H9 (cell line): ENCODE measurements around the gene SWI5. TPM values are rescaled to one million over a fixed set of nuclear protein-coding genes. Genes with fewer than 3 reads are reported as not detected.

Experiments
- DNase-seq: peaks from one replicate; pipeline ENCODE4 v3.0.0-alpha.2; 2017
- H2AFZ ChIP-seq: one replicate; pipeline ENCODE4 v1.6.1; 2013; ENCODE audit warnings: mild to moderate bottlenecking, low read length, control low read depth, moderate library complexity
- H2AK5ac ChIP-seq: 2 replicates; pipeline ENCODE4 v1.6.1; 2013; ENCODE audit warnings: low read length, control low read depth, mixed read lengths; ENCODE audit not compliant: insufficient read length
- H2BK120ac ChIP-seq: one replicate; pipeline ENCODE4 v1.6.1; 2013; ENCODE audit warnings: low read depth, mild to moderate bottlenecking, low read length, control low read depth, inconsistent platforms; ENCODE audit not compliant: poor library complexity, severe bottlenecking
- H2BK12ac ChIP-seq: 2 replicates; pipeline ENCODE4 v1.6.1; 2013; ENCODE audit warnings: low read length, control low read depth, mixed read lengths, low read depth; ENCODE audit not compliant: insufficient read length
- H2BK15ac ChIP-seq: 2 replicates; pipeline ENCODE4 v1.6.1; 2013; ENCODE audit warnings: low read depth, low read length, control low read depth
- H2BK20ac ChIP-seq: one replicate; pipeline ENCODE4 v1.6.1; 2013; ENCODE audit warnings: low read depth, mild to moderate bottlenecking, low read length, control low read depth, inconsistent platforms; ENCODE audit not compliant: poor library complexity, severe bottlenecking
- H2BK5ac ChIP-seq: 2 replicates; pipeline ENCODE4 v1.6.1; 2013; ENCODE audit warnings: low read length, control low read depth, mixed read lengths; ENCODE audit not compliant: insufficient read length
- H3K14ac ChIP-seq: 2 replicates; pipeline ENCODE4 v1.6.1; 2013; ENCODE audit warnings: low read length, control low read depth; ENCODE audit not compliant: insufficient read depth
- H3K18ac ChIP-seq: 2 replicates; pipeline ENCODE4 v1.6.1; 2013; ENCODE audit warnings: low read depth, mild to moderate bottlenecking, mixed read lengths, low read length, control low read depth; ENCODE audit not compliant: insufficient read length
- H3K23ac ChIP-seq: 2 replicates; pipeline ENCODE4 v1.6.1; 2013; ENCODE audit warnings: low read length, control low read depth, mixed read lengths, low read depth; ENCODE audit not compliant: insufficient read length
- H3K23me2 ChIP-seq: 2 replicates; pipeline ENCODE4 v1.6.1; 2013; ENCODE audit warnings: low read depth, mild to moderate bottlenecking, mixed read lengths, low read length, control low read depth; ENCODE audit not compliant: insufficient read length, poor library complexity, severe bottlenecking
- H3K27ac ChIP-seq: 2 replicates; pipeline ENCODE4 v1.5.1; 2013; ENCODE audit warnings: low read length, control low read depth, mixed read lengths, low read depth; ENCODE audit not compliant: insufficient read length
- H3K27me3 ChIP-seq: 2 replicates; pipeline ENCODE4 v1.6.1; 2013; ENCODE audit warnings: low read length, control low read depth, inconsistent platforms; ENCODE audit not compliant: insufficient read depth
- H3K4ac ChIP-seq: 2 replicates; pipeline ENCODE4 v1.6.1; 2013; ENCODE audit warnings: low read depth, mild to moderate bottlenecking, control low read depth, inconsistent platforms, low read length, moderate library complexity
- H3K4me1 ChIP-seq: 2 replicates; pipeline ENCODE4 v1.6.1; 2013; ENCODE audit warnings: low read length, control low read depth, inconsistent platforms; ENCODE audit not compliant: insufficient read depth
- H3K4me2 ChIP-seq: 2 replicates; pipeline ENCODE4 v1.6.1; 2013; ENCODE audit warnings: low read length, control low read depth, mixed read lengths; ENCODE audit not compliant: insufficient read length, insufficient read depth
- H3K56ac ChIP-seq: 2 replicates; pipeline ENCODE4 v1.6.1; 2013; ENCODE audit warnings: low read depth, mild to moderate bottlenecking, mixed read lengths, low read length, control low read depth; ENCODE audit not compliant: insufficient read length
- H3K79me1 ChIP-seq: 2 replicates; pipeline ENCODE4 v1.6.1; 2013; ENCODE audit warnings: low read depth, mild to moderate bottlenecking, moderate library complexity, low read length, control low read depth, inconsistent platforms; ENCODE audit not compliant: insufficient read depth, poor library complexity, severe bottlenecking
- H3K79me2 ChIP-seq: 2 replicates; pipeline ENCODE4 v1.6.1; 2013; ENCODE audit warnings: low read length, control low read depth, inconsistent platforms; ENCODE audit not compliant: insufficient read depth
- H3K9ac ChIP-seq: 2 replicates; pipeline ENCODE4 v1.6.1; 2013; ENCODE audit warnings: low read length, control low read depth, mixed read lengths; ENCODE audit not compliant: insufficient read length; ENCODE audit errors: extremely low read depth
- H3K9me3 ChIP-seq: one replicate; pipeline ENCODE4 v1.6.1; 2013; ENCODE audit warnings: low read depth, low read length, inconsistent platforms; ENCODE audit not compliant: control insufficient read depth
- H3T11ph ChIP-seq: one replicate; pipeline ENCODE4 v1.6.1; 2013; ENCODE audit warnings: mild to moderate bottlenecking, low read length, control low read depth, inconsistent platforms
- H4K20me1 ChIP-seq: one replicate; pipeline ENCODE4 v1.6.1; 2013; ENCODE audit not compliant: control insufficient read depth, insufficient read length, insufficient read depth
- H4K5ac ChIP-seq: 2 replicates; pipeline ENCODE4 v1.6.1; 2013; ENCODE audit warnings: low read depth, mild to moderate bottlenecking, mixed read lengths, low read length, control low read depth; ENCODE audit not compliant: insufficient read length
- H4K8ac ChIP-seq: replicated peaks from 2 replicates; pipeline ENCODE4 v1.6.1; 2013; ENCODE audit warnings: low read length, control low read depth, mixed read lengths, low read depth; ENCODE audit not compliant: insufficient read length
- H4K91ac ChIP-seq: 2 replicates; pipeline ENCODE4 v1.6.1; 2013; ENCODE audit warnings: low read depth, mild to moderate bottlenecking, moderate library complexity, mixed read lengths, low read length, control low read depth; ENCODE audit not compliant: insufficient read length
- H3K27ac Mint-ChIP-seq, 3 experiments: 2 replicates in 2 of 3; 3 replicates in 1 of 3; pipeline ENCODE4 v1.8.0; 2020 to 2021; ENCODE audit warnings: mixed read lengths in 3 of 3, mild to moderate bottlenecking in 1 of 3, moderate library complexity in 1 of 3
- H3K27me3 Mint-ChIP-seq: 2 replicates; pipeline ENCODE4 v1.8.0; 2021; ENCODE audit warnings: low read depth, mild to moderate bottlenecking, moderate library complexity, mixed read lengths
- H3K36me3 Mint-ChIP-seq, 3 experiments: 2 replicates in 2 of 3; 3 replicates in 1 of 3; pipeline ENCODE4 v1.8.0; 2020 to 2021; ENCODE audit warnings: low read depth in 3 of 3, mixed read lengths in 3 of 3; ENCODE audit not compliant: insufficient read depth in 1 of 3
- H3K4me1 Mint-ChIP-seq, 2 experiments: 2 replicates each; pipeline ENCODE4 v1.8.0; 2020; ENCODE audit warnings: mixed read lengths in 2 of 2
- H3K4me3 Mint-ChIP-seq, 2 experiments: 2 replicates in 1 of 2; 3 replicates in 1 of 2; pipeline ENCODE4 v1.8.0; 2020 to 2021; ENCODE audit warnings: mild to moderate bottlenecking in 2 of 2, mixed read lengths in 2 of 2, moderate library complexity in 1 of 2
- H3K9me3 Mint-ChIP-seq, 2 experiments: 2 replicates in 1 of 2; 3 replicates in 1 of 2; pipeline ENCODE4 v1.8.0; 2020; ENCODE audit warnings: mild to moderate bottlenecking in 2 of 2, mixed read lengths in 2 of 2, moderate library complexity in 1 of 2
- WGBS: extraction: QIAGEN DNeasy Blood & Tissue Kit; methylation state at CpG from one replicate; pipeline ENCODE4 v1.1.7; 2013; ENCODE audit warnings: missing lambda C conversion rate, low lambda C conversion rate, mixed read lengths; ENCODE audit not compliant: insufficient read length; ENCODE audit errors: extremely low coverage; 5-methylcytosine and 5-hydroxymethylcytosine counted together
- total RNA-seq: library from RNA; stranded (reverse); gene quantifications from 2 replicates; pipeline ENCODE4 v1.2.1, GENCODE V29; 2021
- TF ChIP-seq, protein P1 (sequence below): fragments of 200-600 bp; sonication (generic); conservative IDR thresholded peaks from 3 replicates; pipeline ENCODE4 v1.8.0; 2021; ENCODE audit warnings: antibody characterized with exemption, mild to moderate bottlenecking

SWI5 gene
- total RNA-seq, 1 experiment from 2014 or later = 25.6 TPM

DNA sequence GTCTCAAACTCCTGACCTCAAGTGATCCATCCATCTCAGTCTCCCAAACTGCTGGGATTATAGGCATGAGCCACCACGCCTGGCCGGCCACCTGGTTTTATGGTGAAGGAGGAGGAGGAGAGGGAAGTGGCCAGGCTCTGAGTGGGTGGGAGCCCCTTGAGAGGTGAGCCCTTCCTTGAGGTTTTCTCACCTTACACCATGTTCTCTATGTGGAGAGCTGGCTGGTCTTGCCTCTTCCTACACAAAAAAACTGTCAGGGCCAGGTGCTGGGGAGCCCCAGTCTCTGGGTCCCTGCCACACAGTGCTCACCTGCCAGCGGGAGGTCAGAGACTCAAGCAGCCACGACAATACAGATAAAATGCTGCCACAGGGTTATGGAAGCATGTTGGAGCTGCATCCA is 18.1 kb downstream of the SWI5 start:
- Mint-ChIP-seq H3K27ac (peak overlapping the region in 1 of 3 experiments; percentile 36; a peak in 1 of 7 replicates), H3K9me3 (no peaks in the 10 kb centered on the region), H3K4me1 (peaks cover 2 to 4% of the 10 kb centered on the region in 2 experiments), H3K27me3 (peaks cover 4% of the 10 kb centered on the region; the same call in 1 of the 2 replicates), H3K36me3 (peaks cover under 1% of the 10 kb centered on the region in 3 experiments; a peak in 2 of 7 replicates), H3K4me3 (no peak overlapping the region)
- Histone ChIP-seq H3K4me2 (no peak overlapping the region), H3K27me3 (no peaks in the 10 kb centered on the region), H2BK15ac (no peak overlapping the region), H3K56ac (no peak overlapping the region), H3K9ac (no peak overlapping the region), H3K23me2 (no peaks in the 10 kb centered on the region), H4K5ac (no peak overlapping the region), H4K8ac (no peak overlapping the region), H3K23ac (no peak overlapping the region), H4K91ac (no peak overlapping the region), H3K14ac (no peak overlapping the region), H3T11ph (no peak overlapping the region), H2BK20ac (no peak overlapping the region), H2AFZ (no peak overlapping the region), H3K79me1 (no peaks in the 10 kb centered on the region), H3K18ac (no peak overlapping the region), H2AK5ac (no peak overlapping the region), H3K79me2 (no peaks in the 10 kb centered on the region), H3K4me1 (no peaks in the 10 kb centered on the region), H3K9me3 (no peaks in the 10 kb centered on the region), H3K4ac (no peak overlapping the region), H3K27ac (no peak overlapping the region), H2BK12ac (no peak overlapping the region), H2BK5ac (no peak overlapping the region), H2BK120ac (no peak overlapping the region), H4K20me1 (no peaks in the 10 kb centered on the region)
- WGBS = no CpG with 5 or more reads among the region's 4 CpGs
- TF ChIP-seq, protein P1, sequence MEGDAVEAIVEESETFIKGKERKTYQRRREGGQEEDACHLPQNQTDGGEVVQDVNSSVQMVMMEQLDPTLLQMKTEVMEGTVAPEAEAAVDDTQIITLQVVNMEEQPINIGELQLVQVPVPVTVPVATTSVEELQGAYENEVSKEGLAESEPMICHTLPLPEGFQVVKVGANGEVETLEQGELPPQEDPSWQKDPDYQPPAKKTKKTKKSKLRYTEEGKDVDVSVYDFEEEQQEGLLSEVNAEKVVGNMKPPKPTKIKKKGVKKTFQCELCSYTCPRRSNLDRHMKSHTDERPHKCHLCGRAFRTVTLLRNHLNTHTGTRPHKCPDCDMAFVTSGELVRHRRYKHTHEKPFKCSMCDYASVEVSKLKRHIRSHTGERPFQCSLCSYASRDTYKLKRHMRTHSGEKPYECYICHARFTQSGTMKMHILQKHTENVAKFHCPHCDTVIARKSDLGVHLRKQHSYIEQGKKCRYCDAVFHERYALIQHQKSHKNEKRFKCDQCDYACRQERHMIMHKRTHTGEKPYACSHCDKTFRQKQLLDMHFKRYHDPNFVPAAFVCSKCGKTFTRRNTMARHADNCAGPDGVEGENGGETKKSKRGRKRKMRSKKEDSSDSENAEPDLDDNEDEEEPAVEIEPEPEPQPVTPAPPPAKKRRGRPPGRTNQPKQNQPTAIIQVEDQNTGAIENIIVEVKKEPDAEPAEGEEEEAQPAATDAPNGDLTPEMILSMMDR = no peak
- no peak for DNase-seq
